ENCODE results near the gene ZNF285.
A peak's percentile ranks its signal among the peaks of the same experiment; 100 is the strongest.
"Not testable (repeated sequence)": the region's sequence is repeated elsewhere in the genome, so short reads cannot be mapped to it uniquely, and the experiment has no call there.

The ZNF285 gene

GRCh38 chr19:44401139-44402115, at the start of gene ZNF285:
Gene ZNF285, minus strand, starts transcription at chr19:44401608. Its CDS starts 4,395 bp downstream, at chr19:44397213.
- peak; percentile 90 for DNase-seq (ENCODE audit: low read depth)

- no peak for DNase-seq (ENCODE audit: low read depth)
Observed at GRCh38 chr19:44447916-44448674, 46.7 kb upstream of the ZNF285 start, which contains the start of gene ZNF229. Gene ZNF229, minus strand, starts transcription at chr19:44448472. Its CDS starts 5,625 bp downstream, at chr19:44442847.

GRCh38 chr19:44438441-44438840, 37.0 kb upstream of the ZNF285 start:
- no peak for DNase-seq (ENCODE audit: low read depth)

- no peak for DNase-seq (ENCODE audit: low read depth)
Observed at GRCh38 chr19:44435441-44435840, 34.0 kb upstream of the ZNF285 start.

GRCh38 chr19:44430956-44431355, 29.5 kb upstream of the ZNF285 start:
- peak; percentile 12 for DNase-seq (ENCODE audit: low read depth)

- DNase-seq (ENCODE audit: low read depth): not testable (repeated sequence)
Observed at GRCh38 chr19:44415553-44415952, 14.1 kb upstream of the ZNF285 start.

GRCh38 chr19:44389268-44389667, 12.1 kb downstream of the ZNF285 start:
- not testable (repeated sequence) for DNase-seq (ENCODE audit: low read depth)

GRCh38 chr19:44374789-44375188, 26.6 kb downstream of the ZNF285 start:
- no peak for DNase-seq (ENCODE audit: low read depth)

GRCh38 chr19:44371815-44372480, 29.5 kb downstream of the ZNF285 start:
- no peak for DNase-seq (ENCODE audit: low read depth)

GRCh38 chr19:44367024-44367423, 34.4 kb downstream of the ZNF285 start:
- DNase-seq (ENCODE audit: low read depth): no peak

GRCh38 chr19:44356383-44357111, 44.9 kb downstream of the ZNF285 start, which contains the start of gene ZNF112:
Gene ZNF112, minus strand, starts transcription at chr19:44356680. Its CDS starts 16,141 bp downstream, at chr19:44340539.
- DNase-seq (ENCODE audit: low read depth): peak; percentile 86

- no peak for DNase-seq (ENCODE audit: low read depth)
Observed at GRCh38 chr19:44346556-44346955, 54.9 kb downstream of the ZNF285 start.

- no peak for DNase-seq (ENCODE audit: low read depth)
Observed at GRCh38 chr19:44345959-44346358, 55.4 kb downstream of the ZNF285 start.

GRCh38 chr19:44344255-44344654, 57.2 kb downstream of the ZNF285 start:
- DNase-seq (ENCODE audit: low read depth): no peak

- no peak for DNase-seq (ENCODE audit: low read depth)
Observed at GRCh38 chr19:44341794-44342193, 59.6 kb downstream of the ZNF285 start.

- not testable (repeated sequence) for DNase-seq (ENCODE audit: low read depth)
Observed at GRCh38 chr19:44334639-44335038, 66.8 kb downstream of the ZNF285 start.

Data from HS-27A (cell line).